ENCODE measurements around the gene TRIP12. TPM values are rescaled to one million over a fixed set of nuclear protein-coding genes. Genes with fewer than 3 reads are reported as not detected.

The TRIP12 gene
- polyA plus RNA-seq, 1 donor from 2014 or later: 57.2 TPM

DNA sequence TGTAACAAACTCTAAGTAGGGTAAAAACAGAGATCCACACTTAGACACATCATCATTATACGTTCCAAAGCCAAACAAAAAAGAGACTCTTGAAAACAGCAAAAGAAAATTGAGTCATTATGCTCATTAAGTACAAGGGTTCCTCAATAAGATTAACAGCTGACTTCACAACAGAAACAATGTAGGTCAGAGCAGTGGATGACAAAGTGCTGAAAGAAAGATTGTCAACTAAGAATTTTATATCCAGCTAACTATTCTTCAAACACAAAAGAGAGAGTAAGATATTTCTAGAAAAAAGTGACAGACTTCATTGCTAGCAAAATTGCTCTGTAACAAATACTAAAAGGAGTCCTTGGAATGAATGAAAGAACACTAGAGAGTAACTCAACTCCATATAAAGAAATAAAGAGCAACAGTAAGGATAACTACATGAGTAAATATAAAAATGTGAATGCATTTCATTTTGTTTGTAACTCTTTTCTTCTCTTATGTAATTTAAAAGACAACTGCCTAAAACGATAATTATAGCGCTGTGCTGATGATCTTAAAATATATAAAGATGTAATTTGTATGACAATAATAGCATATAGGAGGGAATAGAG is 183.7 kb downstream of the TRIP12 start:
- no peaks in the 10 kb centered on the region for H3K27me3 ChIP-seq (ENCODE audit: insufficient read depth, low read depth, low read length)

DNA sequence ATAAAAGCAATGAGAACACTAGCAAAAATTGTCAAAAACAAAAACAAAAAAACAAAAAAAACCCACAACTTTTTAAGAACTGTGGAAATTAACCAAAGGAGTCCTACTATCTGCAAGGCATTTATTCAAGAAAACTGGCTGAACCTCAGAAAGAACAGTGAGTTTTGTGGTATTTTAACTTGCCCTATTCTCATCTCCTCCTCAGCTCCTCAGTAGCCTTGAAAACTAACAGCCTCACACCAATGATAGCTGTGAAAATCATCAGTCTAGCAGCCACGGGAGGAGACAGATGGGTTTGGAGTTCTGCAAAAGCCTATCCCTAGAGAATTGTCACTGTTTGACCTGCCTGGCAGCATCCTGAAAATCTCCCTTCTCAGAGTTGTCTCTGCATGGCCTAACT is 187.4 kb downstream of the TRIP12 start:
- no peak for TF ChIP-seq TAF1 (IDR thresholded peaks at IDR 0.05; ENCODE audit: low read depth)
- TF ChIP-seq, protein P1, sequence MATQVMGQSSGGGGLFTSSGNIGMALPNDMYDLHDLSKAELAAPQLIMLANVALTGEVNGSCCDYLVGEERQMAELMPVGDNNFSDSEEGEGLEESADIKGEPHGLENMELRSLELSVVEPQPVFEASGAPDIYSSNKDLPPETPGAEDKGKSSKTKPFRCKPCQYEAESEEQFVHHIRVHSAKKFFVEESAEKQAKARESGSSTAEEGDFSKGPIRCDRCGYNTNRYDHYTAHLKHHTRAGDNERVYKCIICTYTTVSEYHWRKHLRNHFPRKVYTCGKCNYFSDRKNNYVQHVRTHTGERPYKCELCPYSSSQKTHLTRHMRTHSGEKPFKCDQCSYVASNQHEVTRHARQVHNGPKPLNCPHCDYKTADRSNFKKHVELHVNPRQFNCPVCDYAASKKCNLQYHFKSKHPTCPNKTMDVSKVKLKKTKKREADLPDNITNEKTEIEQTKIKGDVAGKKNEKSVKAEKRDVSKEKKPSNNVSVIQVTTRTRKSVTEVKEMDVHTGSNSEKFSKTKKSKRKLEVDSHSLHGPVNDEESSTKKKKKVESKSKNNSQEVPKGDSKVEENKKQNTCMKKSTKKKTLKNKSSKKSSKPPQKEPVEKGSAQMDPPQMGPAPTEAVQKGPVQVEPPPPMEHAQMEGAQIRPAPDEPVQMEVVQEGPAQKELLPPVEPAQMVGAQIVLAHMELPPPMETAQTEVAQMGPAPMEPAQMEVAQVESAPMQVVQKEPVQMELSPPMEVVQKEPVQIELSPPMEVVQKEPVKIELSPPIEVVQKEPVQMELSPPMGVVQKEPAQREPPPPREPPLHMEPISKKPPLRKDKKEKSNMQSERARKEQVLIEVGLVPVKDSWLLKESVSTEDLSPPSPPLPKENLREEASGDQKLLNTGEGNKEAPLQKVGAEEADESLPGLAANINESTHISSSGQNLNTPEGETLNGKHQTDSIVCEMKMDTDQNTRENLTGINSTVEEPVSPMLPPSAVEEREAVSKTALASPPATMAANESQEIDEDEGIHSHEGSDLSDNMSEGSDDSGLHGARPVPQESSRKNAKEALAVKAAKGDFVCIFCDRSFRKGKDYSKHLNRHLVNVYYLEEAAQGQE (IDR thresholded peaks at IDR 0.05; ENCODE audit: borderline replicate concordance): no peak
- TF ChIP-seq RAD21 (conservative IDR thresholded peaks at IDR 0.05): no peak
- no peak for TF ChIP-seq POLR2AphosphoS5 (IDR thresholded peaks at IDR 0.05)
- TF ChIP-seq, protein P2, sequence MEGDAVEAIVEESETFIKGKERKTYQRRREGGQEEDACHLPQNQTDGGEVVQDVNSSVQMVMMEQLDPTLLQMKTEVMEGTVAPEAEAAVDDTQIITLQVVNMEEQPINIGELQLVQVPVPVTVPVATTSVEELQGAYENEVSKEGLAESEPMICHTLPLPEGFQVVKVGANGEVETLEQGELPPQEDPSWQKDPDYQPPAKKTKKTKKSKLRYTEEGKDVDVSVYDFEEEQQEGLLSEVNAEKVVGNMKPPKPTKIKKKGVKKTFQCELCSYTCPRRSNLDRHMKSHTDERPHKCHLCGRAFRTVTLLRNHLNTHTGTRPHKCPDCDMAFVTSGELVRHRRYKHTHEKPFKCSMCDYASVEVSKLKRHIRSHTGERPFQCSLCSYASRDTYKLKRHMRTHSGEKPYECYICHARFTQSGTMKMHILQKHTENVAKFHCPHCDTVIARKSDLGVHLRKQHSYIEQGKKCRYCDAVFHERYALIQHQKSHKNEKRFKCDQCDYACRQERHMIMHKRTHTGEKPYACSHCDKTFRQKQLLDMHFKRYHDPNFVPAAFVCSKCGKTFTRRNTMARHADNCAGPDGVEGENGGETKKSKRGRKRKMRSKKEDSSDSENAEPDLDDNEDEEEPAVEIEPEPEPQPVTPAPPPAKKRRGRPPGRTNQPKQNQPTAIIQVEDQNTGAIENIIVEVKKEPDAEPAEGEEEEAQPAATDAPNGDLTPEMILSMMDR (IDR thresholded peaks at IDR 0.05; ENCODE audit: poor library complexity, severe bottlenecking): no peak
- TF ChIP-seq EZH2 (IDR thresholded peaks at IDR 0.05; ENCODE audit: borderline replicate concordance, insufficient read depth, low read length, poor library complexity, severe bottlenecking): no peak
- TF ChIP-seq MXI1 (conservative IDR thresholded peaks at IDR 0.05; ENCODE audit: poor library complexity, severe bottlenecking): no peak
- TF ChIP-seq SMC3 (conservative IDR thresholded peaks at IDR 0.05; ENCODE audit: poor library complexity): no peak
- no peak for TF ChIP-seq EP300 (conservative IDR thresholded peaks at IDR 0.05; ENCODE audit: poor library complexity, severe bottlenecking)
- H3K79me2 ChIP-seq (replicated peaks; ENCODE audit: insufficient read depth, low read length): no peaks in the 10 kb centered on the region
- H3K27ac ChIP-seq (ENCODE audit: low read length): no peak overlapping the region
- no peaks in the 10 kb centered on the region for H3F3A ChIP-seq (ENCODE audit: insufficient read depth, low read length, poor library complexity, severe bottlenecking)
- peaks cover 4% of the 10 kb centered on the region for H3K9me3 ChIP-seq (ENCODE audit: low read length)
- no peak overlapping the region for H3K9ac ChIP-seq (ENCODE audit: low read length)
- H3K27me3 ChIP-seq (ENCODE audit: insufficient read depth, low read depth, low read length): no peaks in the 10 kb centered on the region
- H4K20me1 ChIP-seq (ENCODE audit: insufficient read depth): no peaks in the 10 kb centered on the region
- H3K4me3 ChIP-seq (ENCODE audit: low read length): no peak overlapping the region
- H3K4me2 ChIP-seq (ENCODE audit: low read length): no peak overlapping the region
- no peak overlapping the region for H2AFZ ChIP-seq (ENCODE audit: low read depth, low read length)
- no peaks in the 10 kb centered on the region for H3K36me3 ChIP-seq (ENCODE audit: insufficient read depth, low read length)
- H3K9me2 ChIP-seq (ENCODE audit: insufficient read depth, low read length): no peaks in the 10 kb centered on the region

More for the DNA sequence above, 183.7 kb downstream of the TRIP12 start:
- Histone ChIP-seq H3K9me3 (ENCODE audit: low read length) (peaks cover 4% of the 10 kb centered on the region), H3K9ac (ENCODE audit: low read length) (no peak overlapping the region), H3K4me3 (ENCODE audit: low read length) (no peak overlapping the region), H3F3A (ENCODE audit: insufficient read depth, low read length, poor library complexity, severe bottlenecking) (no peaks in the 10 kb centered on the region), H3K4me2 (ENCODE audit: low read length) (no peak overlapping the region), H4K20me1 (ENCODE audit: insufficient read depth) (no peaks in the 10 kb centered on the region), H3K27ac (ENCODE audit: low read length) (no peak overlapping the region), H3K79me2 (replicated peaks; ENCODE audit: insufficient read depth, low read length) (no peaks in the 10 kb centered on the region), H3K36me3 (ENCODE audit: insufficient read depth, low read length) (no peaks in the 10 kb centered on the region), H3K9me2 (ENCODE audit: insufficient read depth, low read length) (no peaks in the 10 kb centered on the region), H2AFZ (ENCODE audit: low read depth, low read length) (no peak overlapping the region)
- TF ChIP-seq MXI1 (conservative IDR thresholded peaks at IDR 0.05; ENCODE audit: poor library complexity, severe bottlenecking) (no peak), TAF1 (IDR thresholded peaks at IDR 0.05; ENCODE audit: low read depth) (no peak), EZH2 (IDR thresholded peaks at IDR 0.05; ENCODE audit: borderline replicate concordance, insufficient read depth, low read length, poor library complexity, severe bottlenecking) (no peak), EP300 (conservative IDR thresholded peaks at IDR 0.05; ENCODE audit: poor library complexity, severe bottlenecking) (no peak), RAD21 (conservative IDR thresholded peaks at IDR 0.05) (no peak), POLR2AphosphoS5 (IDR thresholded peaks at IDR 0.05) (no peak), SMC3 (conservative IDR thresholded peaks at IDR 0.05; ENCODE audit: poor library complexity) (no peak)
- TF ChIP-seq, protein P2 (IDR thresholded peaks at IDR 0.05; ENCODE audit: poor library complexity, severe bottlenecking): no peak
- TF ChIP-seq, protein P1 (IDR thresholded peaks at IDR 0.05; ENCODE audit: borderline replicate concordance): no peak

Measured in neural cell (in vitro differentiated cells).